UCSD-AML1 (cell line): Measurements from ENCODE around the gene FAM120A.

Experiments
- DNase-seq: peaks from one replicate; lab custom pipeline; 2025; ENCODE audit not compliant: unreplicated experiment; lab: John Stamatoyannopoulos, UW

Gene FAM120A

DNA sequence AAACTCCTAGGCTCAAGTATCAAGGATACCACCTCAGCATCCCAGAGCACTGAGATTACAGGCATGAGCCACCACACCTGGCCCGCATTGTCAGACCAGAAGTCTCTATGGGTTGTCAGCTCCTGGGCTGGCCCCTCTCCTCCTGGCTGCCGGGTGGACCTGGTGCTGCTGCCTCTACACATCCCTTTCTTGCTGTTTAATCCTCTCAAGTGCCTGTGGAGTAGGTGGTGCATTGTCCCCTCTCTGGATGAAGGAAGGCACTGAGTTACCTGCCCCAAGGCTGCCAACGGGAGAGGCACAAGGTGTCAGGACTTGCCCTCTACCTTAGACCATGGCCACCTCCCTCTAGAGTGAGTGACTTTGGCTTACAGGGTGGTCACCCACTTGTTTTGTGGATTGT, 162.3 kb downstream of the FAM120A start:
- DNase-seq, result no peak

DNA sequence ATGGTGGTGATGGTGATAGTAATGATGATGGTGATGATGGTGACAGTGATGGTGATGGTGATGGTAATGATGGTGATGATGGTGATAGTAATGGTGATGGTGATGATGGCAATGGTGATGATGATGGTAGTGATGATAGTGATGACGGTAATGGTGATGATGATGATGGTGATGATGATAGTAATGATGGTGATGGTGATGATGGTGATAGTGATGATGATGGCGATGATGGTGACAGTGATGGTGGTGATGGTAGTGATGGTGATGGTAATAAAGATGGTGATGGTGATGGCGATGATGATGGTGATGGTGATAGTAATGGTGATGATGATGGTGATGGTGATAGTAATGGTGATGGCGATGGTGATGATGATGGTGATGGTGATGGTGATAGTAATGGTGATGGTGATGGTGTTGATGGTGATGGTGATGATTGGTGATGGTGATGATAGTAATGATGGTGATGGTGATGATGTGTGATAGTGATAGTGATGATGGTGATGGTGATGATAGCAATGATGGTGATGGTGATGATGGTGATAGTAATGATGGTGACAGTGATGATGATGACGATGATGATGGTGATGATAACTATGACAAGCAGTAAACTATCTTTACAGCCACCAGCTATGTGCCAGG, 163.5 kb downstream of the FAM120A start:
- DNase-seq, result no peak
